HG03066 (cell line): ENCODE measurements around the gene SP110.
"Not testable (repeated sequence)": the region's sequence is repeated elsewhere in the genome, so short reads cannot be mapped to it uniquely, and the experiment has no call there.

Experiments used
- ATAC-seq: cut with Tn5 transposase; IDR thresholded peaks from one replicate; pipeline ENCODE4 v1.9.1; 2021; ENCODE audit warnings: low read depth; ENCODE audit not compliant: unreplicated experiment

The SP110 gene

DNA sequence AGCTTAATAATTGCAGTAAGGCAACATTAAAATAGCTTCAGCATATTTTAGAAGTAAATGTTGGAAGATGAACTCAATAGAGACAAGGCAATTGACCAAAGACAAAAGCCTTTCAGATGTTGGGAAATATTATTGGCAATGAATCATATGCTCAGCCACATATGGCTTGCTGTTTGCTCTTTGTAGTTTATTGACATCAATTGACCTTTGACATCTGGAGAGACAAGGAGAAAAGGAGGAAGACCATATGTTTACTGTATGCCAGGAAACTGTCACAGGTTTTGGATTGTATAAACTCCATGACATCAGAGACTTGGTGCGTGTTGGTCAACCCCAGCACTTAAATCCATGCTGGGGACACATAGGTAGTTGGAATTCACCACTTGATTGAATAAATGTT, 90.4 kb downstream of the SP110 start:
- no peak for ATAC-seq

DNA sequence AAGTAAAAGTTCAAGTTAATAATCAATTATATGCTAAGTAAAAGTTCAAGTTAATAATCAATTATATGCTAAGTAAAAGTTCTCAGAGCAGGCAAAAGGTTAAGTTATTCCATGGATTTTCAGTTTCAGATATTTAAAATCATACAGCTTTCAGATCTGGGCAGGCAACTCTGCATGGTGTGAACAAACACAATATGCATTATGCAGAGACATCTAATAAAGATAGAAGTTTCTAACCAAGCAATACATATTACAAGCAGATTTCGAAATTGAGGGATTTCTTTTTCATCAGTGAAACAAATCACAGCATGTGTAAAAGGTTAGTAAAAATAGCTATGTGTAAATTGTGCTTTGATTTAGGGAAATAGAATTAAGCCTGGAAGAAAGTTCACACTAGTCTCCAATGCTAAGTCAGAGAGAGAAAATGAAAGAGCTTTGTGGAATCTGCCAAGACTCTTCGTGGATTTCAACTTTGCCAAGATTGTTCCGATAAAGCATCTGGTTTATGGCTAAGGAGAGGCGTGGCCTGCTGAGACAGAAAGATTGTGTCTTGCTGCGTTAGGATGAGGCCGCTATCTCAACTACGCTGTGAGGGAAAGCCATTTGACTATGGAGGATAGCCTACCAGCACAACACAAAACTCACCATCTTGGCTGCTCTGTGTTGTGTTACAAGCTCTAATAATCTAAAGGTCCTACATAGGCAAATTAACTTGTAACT, 91.0 kb downstream of the SP110 start:
- no peak for ATAC-seq

DNA sequence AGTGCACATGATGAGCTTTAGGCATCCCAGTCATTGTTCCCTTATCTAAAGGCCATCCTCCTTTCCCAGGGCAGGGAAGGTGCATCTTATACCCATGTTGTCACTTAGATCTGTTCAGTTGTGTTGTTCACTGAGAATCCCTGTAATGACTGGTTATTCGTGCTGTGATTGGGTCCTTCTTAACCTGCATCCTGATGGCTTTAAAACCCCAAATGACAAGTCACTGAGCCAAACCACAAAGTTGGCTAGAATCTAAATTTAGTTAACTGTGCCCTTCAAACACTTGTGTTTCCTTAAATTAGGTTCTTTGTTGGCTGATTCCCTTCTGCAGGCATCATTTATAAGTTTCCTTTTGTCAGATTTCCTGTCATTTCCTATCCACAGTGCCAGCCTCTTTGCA, 92.6 kb downstream of the SP110 start:
- ATAC-seq: no peak

DNA sequence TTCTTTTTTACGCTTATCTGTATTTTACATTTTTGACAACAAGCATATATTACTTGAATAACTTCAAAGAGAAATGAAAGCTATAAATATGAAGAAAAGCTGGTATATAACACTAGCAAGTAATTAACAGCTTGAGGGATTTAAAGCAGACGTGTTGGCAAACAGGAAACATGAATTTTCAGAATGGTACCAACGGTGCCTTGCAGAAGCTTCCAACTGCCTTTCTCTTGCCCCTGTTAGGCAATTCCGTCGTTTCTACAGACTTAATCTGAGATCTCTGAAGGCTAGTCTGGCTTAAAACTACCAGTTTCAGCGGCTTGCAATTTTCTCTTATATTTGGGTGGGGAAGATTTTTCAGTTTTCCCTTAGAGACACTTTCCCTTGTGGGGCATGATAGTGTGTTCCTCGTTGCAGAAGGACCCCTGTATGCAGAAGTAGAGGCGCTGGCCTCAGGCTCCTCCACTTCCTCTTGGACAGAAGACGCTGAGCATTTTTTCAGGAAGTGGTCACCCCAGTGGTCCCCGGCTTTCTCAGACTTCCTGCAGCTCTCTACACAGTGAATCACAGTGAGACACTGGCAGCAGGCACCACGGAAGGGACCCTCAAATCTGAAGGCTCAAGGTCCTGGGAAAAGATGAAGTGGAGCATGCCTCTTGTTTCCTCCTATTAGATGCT, 94.9 kb downstream of the SP110 start:
- ATAC-seq: peak; percentile 73

DNA sequence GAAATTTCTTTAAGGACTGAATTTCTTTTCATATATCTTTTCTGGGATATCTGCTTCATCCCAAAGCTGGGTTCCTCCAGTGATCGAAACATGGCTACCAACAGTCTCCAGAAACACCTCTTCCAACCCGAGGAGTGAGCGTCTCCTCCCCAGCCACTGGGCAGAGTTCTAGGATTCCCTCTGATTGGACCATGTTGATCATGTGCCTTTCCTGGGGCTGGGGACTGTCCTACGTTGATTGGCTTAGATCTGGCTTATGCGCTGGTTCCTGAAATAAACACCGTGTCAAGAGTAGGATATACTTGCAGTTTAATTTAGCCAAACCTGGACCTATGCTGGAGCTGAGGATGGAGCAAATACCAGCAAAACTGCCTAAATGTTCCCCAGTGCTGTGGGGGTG, 95.5 kb downstream of the SP110 start:
- no peak for ATAC-seq

DNA sequence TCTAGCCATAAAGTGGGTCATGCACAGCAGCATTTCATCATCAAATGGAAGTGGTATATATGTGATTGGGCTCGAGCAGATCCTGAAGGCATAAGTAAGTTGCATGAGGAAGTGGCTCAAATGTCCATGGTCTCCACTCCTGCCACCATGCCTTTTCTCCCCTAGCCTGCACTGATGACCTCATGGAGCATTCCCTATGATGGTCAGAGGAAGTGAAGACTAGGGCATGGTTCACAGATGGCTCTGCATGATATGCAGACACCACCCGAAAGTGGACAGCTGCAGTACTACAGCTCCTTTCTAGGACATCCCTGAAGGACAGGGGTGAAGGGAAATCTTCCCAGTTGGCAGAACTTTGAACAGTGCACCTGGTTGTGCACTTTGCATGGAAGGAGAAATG, 99.4 kb downstream of the SP110 start:
- not testable (repeated sequence) for ATAC-seq

DNA sequence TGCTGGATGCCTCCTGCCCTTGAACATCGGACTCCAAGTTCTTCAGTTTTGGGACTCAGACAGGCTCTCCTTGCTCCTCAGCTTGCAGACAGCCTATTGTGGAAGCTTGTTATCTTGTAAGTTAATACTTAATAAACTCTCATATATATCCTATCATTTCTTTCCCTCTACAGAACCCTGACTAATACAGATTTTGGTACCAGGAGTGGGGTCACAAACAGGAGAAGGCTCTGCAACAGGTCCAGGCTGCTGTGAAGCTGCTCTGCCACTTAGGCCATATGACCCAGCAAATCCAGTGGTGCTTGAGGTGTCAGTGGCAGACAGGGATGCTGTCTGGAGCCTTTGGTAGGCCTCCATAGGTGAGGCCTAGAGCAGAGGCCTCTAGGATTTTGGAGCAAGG, 100.0 kb downstream of the SP110 start:
- ATAC-seq: not testable (repeated sequence)
